CD4-positive, alpha-beta T cell treated with Interleukin-1 beta for 1 hour (primary cell): ENCODE results near the gene SSMEM1.
"Not testable (repeated sequence)": the region's sequence is repeated elsewhere in the genome, so short reads cannot be mapped to it uniquely, and the experiment has no call there.

ENCODE experiments used
- DNase-seq, 2 donors: peaks; one replicate each; pipeline ENCODE4 v3.0.0-alpha.2; 2020 to 2022

Gene SSMEM1

DNA sequence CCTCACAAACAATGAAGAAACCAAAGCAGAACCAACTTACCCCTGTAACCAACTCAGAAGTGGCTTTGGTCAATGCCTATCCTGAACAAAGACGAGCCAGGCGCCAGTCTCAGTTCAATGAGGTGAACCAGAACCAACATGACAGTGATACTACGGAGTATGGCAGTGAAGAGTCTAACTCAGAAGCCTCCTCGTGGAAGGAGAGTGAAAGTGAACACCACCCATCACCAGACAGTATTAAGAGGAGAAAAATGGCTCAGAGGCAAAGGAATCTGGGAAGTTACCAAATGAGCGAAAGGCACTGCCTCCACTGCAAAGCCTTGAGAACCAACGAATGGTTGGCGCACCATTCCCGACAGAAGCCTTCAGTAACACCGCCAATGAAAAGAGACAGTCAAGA is 8.4 kb downstream of the SSMEM1 start:
- DNase-seq = no peak

DNA sequence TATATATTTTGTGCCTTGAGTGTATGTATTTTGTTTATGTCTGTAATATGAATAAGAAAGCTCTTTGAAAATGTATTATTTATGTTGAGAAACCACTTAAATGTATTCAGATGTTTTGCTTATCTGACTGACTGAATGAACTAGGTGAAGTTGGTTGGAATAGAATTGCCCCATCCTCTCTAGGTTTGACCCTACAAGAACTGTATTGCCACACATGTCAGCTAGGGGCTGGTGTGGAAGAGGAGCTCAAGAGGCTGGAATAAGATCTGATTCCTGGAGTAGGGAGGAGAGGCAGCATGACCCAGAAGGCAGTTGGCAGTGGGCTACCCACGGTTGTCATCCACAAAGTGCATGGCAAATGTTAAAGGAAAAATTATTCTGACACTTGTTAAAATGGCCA is 9.1 kb downstream of the SSMEM1 start:
- no peak for DNase-seq

DNA sequence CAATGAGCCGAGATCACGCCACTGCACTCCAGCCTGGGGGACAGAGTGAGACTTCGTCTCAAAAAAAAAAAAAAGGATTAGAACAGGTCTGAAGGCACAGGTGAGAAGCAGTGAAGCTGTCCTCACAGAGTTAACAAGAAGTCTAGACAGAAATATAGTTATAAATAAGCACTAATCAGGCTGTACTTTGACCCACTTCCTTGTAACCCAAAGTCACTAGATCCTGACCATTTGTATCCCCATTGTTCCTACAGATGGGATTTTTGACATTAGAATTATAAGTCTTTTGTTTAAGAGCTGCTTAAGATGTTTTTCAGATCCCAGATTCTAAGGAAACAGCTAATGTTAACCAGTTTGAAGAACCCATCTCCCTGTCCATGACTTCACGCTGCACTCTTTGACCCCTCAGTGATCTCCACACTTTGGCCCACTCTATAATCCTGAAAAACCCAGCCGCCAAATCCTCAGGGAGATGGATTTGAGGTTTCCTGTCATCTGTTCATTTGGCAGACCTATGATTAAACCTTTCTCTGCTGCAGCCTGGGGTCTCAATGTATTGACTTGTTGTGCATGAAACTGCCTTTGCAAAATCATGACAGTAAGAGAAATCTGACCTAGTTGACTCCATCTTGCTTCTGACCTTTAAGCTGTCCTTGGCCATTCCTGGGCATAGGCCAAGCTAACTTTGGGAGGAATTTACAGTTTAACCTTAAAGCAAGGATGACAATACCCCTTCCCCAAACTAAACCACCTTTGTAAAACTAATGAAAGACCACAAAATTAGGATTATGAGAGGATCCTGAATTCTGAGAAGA is 11.4 kb downstream of the SSMEM1 start:
- no peak for DNase-seq

DNA sequence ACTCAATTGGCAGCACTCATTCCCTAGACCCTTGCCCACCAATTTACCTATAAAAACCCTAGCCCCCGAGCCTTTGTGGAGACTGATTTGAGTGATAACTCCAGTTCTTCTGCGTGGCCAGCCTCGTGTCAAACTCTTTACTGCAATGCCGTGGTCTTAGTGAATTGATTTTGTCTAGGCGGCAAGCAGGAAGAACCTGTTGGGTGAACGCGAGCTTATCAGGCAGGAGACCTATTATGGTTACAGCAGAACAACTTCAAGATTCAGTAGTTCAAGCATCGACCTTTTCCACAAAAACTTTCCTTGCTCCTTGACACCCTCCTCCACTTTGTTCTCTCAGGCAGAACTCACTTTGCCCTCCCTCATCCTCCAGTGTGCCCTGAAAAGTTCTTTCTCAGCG is 12.2 kb downstream of the SSMEM1 start:
- no peak for DNase-seq

DNA sequence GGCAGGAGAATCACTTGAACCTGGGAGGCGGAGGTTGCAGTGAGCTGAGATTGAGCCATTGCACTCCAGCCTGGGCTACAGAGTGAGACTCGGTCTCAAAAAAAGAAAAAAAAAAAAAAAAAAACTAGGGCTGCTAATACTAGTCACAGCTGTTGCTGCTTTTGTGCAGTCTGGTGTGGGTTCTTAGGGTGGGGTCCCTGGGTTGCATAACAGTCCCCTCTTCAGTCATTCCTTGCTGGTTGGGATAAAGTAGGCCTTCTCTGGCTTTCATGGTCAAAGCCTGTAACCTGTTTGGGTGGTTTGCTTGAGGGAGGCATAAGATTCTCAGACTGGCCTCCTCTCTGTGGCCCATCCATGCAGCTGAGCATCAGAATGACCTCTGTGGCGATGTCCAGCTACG is 14.1 kb downstream of the SSMEM1 start:
- no peak for DNase-seq

DNA sequence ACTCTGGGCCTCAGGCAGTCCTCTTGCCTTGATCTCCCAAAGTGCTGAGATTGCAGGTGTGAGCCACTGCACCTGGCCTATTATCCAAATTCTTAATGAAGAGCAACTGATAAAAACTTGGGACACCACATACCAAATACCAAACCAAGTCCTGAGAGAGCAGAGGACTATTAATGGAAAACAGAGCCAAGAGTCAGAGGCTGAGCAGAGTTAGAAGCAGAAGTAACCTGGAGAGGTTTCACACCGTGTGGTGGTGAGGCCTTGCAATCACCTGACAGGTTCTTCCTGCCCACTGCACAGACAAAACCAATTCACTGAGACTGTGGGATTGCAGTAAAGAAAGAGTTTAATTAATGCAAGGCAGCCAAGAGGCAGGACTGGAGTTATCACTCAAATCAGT is 16.0 kb downstream of the SSMEM1 start:
- DNase-seq = no peak

DNA sequence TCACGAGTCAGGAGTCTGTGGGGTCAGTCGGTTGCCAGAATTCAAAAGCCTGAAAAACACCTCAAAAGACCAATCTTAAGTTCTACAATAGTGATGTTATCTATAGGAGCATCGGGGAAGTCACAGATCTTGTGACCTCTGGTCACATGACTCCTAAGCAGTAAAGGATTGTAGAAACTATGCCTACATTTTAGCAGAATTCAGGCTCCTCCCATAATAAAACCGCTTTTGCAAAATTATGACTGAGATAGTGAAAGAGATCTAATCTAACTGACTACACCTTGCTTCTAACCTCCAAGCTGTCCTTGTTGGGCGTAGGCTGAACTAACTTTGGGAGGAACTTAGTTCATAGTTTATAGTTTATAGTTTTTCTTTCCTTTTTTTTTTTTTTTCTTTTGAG is 16.6 kb downstream of the SSMEM1 start:
- DNase-seq = no peak

DNA sequence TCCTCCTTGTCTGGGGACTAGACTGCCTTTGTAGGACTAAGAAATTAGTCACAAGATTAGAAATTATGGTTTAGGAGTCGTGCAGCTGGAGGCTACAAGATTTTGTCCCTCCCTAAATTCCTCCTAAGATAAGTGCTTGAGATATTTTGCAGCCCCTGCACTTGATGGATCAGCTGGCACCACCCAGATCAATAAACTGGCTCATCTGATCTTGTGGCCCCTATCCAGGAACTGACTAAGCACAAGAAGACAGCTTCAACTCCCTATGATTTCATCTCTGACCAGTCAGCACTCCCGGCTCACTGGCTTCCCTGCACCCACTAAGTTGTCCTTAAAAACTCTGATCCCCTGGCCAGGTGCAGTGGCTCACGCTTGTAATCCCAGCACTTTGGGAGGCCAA is 17.3 kb downstream of the SSMEM1 start:
- DNase-seq = not testable (repeated sequence)

DNA sequence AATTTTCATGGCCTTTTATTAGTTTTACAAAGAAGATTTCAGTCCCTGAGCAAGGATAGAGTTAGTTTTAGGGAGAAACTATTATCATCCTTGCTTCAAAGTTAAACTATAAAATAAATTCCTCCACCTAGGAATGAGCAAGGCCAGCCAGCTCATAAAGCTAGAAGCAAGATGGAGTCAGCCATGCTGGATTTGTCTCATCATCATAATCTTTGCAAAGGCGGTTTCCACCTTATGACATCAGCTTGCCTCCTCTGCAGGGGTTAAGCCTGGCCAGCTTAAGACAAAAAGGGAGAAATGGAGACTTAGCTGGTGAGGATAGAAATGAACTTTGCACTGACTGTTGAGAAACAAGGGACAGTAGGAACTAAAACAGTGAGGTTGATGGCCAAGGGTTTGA is 18.7 kb downstream of the SSMEM1 start:
- DNase-seq = no peak

DNA sequence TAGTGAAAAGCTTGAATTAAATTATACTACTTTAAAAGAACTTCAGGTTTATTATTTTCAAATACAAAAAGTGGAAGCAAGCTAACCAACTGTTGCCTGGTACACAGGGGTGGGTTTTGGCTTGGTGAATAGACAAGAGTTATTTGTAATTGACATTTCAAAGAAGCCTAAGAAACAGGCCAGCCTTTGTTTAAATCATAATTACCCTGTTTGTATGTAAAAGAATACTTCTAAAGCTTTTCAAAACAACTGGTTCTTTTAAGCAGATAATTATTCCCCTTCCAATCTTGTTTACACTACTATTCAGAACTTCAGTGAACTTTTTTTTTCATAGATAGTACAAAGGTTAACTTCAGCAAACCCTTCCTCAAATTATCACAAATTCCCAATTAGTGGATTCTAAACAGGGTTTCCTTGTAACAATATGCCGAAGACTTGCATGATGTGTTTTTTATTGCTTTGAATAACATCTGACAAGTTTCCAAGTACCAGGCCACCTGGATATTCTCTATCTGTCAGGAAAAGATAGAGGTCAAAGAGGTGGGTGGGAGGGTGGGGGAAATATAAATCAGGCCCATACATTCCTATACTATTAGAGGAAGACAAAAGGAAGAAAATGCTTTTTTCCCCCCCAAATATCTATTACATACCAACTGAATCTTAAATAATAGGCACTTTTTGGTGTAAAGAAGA is 20.4 kb downstream of the SSMEM1 start:
- DNase-seq = no peak

DNA sequence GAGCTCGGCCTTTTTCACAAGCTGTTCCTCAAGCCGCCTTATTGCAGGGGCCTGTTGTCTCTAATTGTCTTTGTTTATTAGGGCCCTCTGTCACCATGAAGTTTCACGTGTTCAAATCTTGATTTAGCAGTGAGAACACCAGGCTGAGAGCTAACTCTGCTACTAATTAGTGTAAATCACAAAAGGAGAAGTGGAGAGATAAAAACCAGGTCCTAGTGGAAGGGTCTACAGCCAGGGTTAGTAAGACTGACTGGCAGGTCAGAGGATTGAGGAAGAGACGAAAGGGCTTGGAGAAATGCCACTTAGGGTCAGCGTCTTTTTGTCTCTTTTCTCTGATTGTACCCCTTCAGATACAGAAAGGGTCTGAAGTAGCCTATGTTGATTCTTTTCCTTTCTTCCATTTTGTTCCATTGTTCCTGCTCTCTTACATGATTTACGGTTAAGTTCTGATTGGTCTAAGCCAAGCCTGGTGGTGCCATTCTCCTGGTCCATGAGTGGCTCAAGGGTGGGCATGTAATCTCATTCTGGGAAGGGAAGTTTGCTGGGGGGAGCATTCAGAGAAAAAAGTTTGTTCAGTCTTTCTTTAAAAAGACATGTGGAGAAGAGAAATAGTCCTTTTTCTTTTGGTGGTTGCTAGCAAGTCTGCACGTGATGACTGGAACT is 21.3 kb downstream of the SSMEM1 start:
- DNase-seq = no peak

DNA sequence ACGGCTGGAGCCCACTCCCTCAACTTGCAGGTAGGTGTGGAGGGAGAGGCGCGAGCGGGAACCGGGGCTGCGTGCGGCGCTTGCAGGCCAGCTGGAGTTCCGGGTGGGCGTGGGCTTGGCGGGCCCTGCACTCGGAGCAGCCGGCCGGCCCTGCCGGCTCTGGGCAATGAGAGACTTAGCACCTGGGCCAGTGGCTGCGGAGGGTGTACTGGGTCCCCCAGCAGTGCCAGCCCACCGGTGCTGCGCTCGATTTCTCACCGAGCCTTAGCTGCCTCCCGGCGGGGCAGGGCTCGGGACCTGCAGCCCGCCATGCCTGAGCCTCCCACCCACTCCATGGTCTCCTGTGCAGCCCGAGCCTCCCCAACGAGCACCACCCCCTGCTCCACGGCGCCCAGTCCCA is 22.3 kb downstream of the SSMEM1 start:
- DNase-seq = not testable (repeated sequence)

DNA sequence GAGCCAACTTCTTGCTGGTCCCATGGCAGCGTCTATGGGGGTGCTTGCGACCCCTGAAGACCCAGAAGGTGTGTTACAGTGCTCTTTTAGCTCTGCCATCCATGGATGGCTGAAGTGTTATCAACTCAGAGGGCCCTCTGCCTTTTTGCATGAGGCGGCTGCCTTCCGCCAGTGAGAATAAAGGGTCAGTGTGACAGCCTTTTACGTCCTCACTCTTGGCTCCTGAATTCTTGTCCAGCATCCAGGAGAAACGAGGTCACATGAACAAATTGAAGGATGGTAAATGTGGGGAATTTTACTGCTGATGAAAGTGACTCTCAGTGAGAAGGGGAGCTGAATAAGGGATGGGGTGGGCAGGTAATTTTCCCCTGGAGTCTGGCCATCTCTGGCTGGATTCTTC is 24.1 kb downstream of the SSMEM1 start:
- no peak for DNase-seq

DNA sequence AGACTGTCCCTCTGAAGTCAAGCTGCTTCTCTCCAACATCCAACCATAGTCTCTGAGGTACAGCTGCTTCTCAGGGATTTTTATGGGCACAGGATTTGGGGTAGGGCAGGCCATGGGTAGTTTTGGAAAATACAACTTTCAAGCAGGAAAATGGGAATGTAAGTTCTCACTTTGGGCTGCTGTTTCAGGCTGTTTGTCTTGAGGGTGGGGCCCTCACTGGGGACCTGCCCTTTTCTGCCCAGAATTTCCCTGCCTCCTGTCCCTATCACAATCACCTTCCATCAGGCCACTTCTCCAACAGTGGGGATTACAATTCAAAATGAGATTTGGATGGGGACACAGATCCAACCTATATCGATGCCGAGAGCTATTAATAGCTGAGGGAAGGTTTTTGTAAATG is 24.5 kb downstream of the SSMEM1 start:
- DNase-seq = no peak

DNA sequence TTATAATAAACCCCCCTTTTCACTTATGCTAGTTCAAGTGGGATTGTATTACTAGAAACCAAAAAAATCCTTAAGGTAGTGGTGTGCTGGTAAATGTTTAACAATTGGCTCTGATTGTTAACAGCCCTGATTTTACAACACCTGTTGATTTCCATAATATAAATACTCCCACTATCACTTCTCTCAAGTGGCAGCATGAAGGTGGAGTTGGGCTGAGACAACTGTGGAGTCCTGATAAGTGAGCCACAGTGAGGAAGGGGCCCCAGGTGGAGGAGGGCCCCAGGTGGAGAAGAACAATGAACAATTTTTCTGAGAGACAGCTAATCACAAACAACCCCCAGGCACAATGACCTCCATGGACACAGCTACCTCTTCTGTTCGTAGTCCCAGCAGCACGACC is 26.4 kb downstream of the SSMEM1 start:
- DNase-seq = no peak

DNA sequence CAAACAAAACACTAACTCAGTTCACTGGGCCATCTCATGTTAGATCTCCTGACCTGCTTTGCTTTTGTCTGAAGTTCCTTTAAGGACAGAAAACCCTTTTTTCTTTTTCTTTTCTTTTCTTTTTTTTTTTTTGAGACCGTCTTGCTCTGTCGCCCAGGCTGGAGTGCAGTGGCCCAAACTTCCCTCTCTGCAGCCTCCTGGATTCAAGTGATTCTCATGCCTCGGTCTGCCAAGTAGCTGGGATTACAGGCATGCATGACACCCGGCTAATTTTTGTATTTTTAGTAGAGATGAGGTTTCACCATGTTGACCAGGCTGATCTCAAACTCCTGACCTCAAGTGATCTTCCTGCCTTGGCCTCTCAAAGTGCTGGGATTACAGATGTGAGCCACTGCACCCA is 28.7 kb downstream of the SSMEM1 start:
- DNase-seq = not testable (repeated sequence)

DNA sequence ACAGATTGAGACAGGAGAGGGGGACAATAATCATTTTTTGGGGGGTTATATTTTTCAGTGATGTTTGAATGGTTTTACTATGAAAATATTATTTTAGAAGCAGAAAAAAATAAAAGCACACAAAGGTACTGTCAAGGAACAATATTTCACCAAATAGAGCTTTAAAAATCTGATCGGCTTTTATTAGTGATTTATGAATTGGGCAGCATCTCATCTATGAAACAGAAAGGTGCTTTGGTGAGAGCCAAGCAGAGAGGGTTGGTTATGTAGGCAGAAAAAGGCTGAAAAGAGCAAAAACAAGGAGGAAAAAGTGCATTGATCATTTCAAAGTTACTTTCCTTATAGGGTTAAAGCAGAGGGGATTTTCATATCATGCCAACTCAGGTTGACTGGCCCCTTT is 32.6 kb downstream of the SSMEM1 start:
- DNase-seq = no peak

DNA sequence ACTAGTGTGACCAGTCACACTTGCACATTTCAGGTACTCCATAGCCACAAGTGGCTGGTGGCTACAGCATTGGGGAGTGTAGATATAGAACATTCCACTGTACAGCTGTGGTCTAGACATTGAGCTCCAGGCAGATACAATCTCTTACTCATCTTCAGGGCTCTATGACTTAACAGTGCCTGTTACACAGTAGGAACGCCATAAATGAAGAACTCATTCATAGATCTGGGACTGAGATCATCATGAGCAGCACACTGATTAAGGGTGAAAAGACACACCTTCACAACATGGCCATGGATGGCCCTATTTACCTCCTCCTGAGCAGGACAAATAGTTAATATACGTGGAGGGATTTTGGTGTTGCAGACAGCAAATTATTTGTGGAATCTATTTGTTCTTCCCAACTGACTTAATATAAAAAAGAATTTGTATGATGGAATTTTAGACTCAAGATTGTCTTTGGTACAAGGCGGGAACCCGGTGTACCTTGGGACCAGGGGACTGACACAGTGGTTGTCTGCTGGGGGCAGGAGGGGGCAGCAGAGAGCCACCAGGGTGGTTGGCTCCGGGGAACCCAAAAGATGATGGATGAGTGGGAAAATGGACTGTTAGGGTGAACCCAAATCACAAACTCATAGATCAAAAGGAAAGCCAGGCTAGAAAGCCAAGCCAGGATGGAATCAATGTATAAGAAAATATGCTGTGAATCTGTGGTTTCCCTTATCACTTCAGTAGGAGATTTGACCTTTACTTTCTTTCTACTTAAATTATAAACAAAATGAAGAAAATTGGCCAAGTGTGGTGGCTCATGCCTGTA is 34.7 kb downstream of the SSMEM1 start:
- DNase-seq = peak; percentile 34 to 35

DNA sequence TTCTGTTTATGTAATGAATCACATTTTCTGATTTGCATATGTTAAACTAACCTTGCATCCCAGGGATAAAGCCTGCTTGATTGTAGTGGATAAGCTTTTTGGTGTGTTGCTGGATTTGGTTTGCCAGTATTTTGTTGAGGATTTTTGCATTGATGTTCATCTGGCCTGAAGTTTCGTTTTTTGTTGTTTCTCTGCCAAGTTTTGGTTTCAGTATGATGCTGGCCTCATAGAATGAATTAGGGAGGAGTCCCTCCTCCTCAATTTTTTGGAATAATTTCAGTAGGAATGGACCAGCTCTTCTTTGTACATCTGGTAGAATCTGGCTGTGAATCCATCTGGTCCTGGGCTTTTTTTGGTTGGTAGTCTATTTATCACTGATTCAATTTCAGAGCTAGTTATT is 35.8 kb downstream of the SSMEM1 start:
- DNase-seq = not testable (repeated sequence)

DNA sequence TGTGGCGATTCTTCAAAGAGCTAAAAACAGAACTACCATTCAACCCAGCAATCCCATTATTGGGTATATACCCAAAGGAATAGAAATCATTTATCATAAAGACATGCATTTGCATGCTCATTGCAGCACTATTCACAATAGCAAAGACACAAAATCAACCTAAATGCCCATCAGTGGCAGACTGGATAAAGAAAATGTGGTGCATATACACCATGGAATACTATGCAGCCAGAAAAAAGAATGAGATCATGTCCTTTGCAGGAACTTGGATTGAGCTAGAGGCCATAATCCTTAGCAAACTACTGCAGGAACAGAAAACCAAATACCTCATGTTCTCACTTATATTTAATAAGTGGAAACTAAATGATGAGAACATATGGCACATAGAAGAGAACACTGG is 38.8 kb downstream of the SSMEM1 start:
- not testable (repeated sequence) for DNase-seq

DNA sequence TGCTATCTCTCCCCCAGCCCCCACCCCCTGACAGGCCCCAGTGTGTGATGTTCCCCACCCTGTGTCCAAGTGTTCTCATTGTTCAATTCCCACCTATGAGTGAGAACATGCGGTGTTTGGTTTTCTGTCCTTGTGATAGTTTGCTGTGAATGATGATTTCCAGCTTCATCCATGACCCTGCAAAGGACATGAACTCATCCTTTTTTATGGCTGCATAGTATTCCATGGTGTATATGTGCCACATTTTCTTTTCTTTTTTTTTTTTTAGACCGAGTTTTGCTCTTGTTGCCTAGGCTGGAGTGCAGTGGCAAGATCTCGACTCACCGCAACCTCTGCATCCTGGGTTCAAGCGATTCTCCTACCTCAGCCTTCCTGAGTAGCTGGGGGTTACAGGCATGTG is 41.2 kb downstream of the SSMEM1 start:
- not testable (repeated sequence) for DNase-seq

DNA sequence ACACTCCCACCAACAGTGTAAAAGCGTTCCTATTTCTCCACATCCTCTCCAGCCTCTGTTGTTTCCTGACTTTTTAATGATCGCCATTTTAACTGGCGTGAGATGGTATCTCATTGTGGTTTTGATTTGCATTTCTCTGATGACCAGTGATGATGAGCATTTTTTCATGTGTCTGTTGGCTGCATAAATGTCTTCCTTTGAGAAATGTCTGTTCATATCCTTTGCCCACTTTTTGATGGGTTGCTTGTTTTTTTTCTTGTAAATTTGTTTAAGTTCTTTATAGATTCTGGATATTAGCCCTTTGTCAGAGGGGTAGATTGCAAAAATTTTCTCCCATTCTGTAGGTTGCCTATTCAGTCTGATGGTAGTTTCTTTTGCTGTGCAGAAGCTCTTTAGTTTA is 42.0 kb downstream of the SSMEM1 start:
- not testable (repeated sequence) for DNase-seq

DNA sequence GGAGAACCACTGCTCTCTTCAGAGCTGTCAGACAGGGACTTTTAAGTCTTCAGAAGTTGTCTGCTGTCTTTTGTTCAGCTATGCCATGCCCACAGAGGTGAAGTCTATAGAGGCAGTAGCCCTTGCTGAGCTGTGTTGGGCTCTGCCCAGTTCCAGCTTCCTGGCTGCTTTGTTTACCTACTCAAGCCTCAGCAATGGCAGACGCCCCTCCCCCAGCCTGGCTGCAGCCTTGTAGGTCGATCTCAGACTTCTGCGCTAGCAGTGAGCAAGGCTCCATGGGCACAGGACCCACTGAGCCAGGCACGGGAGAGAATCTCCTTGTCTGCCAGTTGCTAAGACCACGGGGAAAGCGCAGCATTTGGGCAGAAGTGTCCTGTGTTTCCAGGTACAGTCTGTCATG is 46.9 kb downstream of the SSMEM1 start:
- no peak for DNase-seq
